ENCODE data around the gene MUC3A.

The MUC3A gene

GRCh38 chr7:100942045-100942774, 7.1 kb upstream of the MUC3A start:
- DNase-seq (ENCODE audit: insufficient read length, low spot score): no peak
- no peak for TF ChIP-seq CTCF (IDR thresholded peaks at IDR 0.05; ENCODE audit: insufficient read depth, missing control alignments)
- no peak for FAIRE-seq

DNA sequence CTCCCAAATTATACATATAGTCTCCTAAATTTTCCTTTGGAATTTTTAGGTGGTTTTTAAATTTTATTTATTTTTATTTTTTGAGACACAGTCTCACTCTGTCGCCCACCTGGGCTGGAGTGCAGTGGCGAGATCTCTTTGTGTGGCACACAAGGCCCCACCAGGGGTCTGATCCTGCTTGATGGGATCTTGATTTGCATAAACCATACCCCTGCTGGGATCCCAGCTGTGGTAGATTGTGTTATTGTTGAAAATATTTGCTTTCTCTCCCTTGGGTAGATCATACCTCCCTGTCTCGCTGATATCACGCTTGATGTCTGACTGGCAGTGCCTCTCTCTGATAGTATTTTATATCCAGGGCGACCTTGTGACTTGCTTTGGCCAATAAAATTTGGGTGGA, 5.6 kb upstream of the MUC3A start:
- DNase-seq (ENCODE audit: insufficient read length, low spot score) (no peak), FAIRE-seq (no peak)
- no peak for TF ChIP-seq CTCF (IDR thresholded peaks at IDR 0.05; ENCODE audit: insufficient read depth, missing control alignments)

DNA sequence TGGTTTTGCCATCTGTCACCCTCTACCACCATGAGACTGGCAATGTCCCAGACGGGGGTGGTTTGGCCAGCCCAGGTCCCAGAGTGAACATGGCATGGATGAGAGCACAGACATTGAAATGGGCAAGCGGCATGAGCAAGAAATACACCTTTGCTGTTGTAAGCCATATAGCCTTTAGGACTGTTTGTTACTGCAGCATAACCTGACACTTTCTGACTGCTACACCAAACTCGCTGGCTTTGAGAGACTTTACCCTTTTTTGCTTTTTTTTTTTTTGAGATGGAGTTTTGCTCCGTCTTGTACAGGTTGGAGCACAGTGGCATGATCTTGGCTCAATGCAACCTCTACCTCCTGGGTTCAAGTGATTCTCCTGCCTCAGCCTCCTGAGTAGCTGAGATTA, 5.2 kb upstream of the MUC3A start:
- FAIRE-seq: no peak
- TF ChIP-seq CTCF (IDR thresholded peaks at IDR 0.05; ENCODE audit: insufficient read depth, missing control alignments): no peak
- no peak for DNase-seq (ENCODE audit: insufficient read length, low spot score)

- FAIRE-seq (no peak), DNase-seq (ENCODE audit: insufficient read length, low spot score) (no peak)
- TF ChIP-seq CTCF (IDR thresholded peaks at IDR 0.05; ENCODE audit: insufficient read depth, missing control alignments): no peak
Observed at GRCh38 chr7:100946111-100946510, 3.2 kb upstream of the MUC3A start.

DNA sequence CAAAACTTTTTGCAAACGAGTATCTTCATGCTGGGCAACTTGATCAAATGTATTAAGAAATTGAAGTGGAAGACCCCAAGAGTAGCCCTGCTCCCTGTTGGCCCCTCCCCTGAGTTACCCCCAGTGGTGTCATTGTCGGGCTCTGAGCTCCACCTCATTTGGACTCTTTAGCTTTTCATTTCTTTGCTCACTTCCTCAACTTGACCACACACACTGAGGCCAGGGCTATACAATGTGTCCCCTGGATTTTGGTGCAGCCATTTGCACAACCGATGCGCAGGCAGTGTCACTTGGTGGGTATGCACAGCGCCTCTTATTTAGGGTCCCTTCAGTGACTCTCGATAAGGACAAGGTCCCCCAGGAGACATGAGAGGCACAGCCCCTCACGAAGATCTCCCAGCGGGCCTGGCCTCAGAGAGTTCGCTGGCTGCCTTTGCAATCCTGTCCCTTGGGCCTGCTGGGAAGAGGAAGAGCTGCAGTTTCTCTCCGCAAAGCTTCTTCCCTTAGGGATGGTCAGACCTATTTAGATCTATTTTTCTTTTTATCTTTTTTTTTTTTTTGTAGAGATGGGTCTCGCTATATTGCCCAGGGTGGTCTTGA, 2.5 kb upstream of the MUC3A start:
- DNase-seq (ENCODE audit: insufficient read length, low spot score): no peak
- FAIRE-seq: no peak
- no peak for TF ChIP-seq CTCF (IDR thresholded peaks at IDR 0.05; ENCODE audit: insufficient read depth, missing control alignments)

- FAIRE-seq: no peak
- no peak for DNase-seq (ENCODE audit: insufficient read length, low spot score)
- no peak for TF ChIP-seq CTCF (IDR thresholded peaks at IDR 0.05; ENCODE audit: insufficient read depth, missing control alignments)
Observed at GRCh38 chr7:100947792-100948191, 1.5 kb upstream of the MUC3A start.

- FAIRE-seq (no peak), DNase-seq (ENCODE audit: insufficient read length, low spot score) (no peak)
- TF ChIP-seq CTCF (IDR thresholded peaks at IDR 0.05; ENCODE audit: insufficient read depth, missing control alignments): no peak
Observed at GRCh38 chr7:100949933-100950443, 654 bp downstream of the MUC3A start.

Data from D721Med (cell line).